ENCODE results near the gene ACTN3. TPM values are rescaled to one million over a fixed set of nuclear protein-coding genes. Genes with fewer than 3 reads are reported as not detected.

Gene ACTN3
- total RNA-seq (2014; rRNA removed; shearing (Covaris generic)) (not detected in 2 replicates), polyA plus RNA-seq (2016; fragmentation: Nextera tagmentation; extraction: Ambion mirVana) (not detected in 2 replicates)

GRCh38 chr11:66546368-66546965 is at the start of gene ACTN3:
Gene ACTN3, plus strand, starts transcription at chr11:66546903. Its CDS starts 35 bp downstream, at chr11:66546938.
- H3K9me2 ChIP-seq (ENCODE audit: insufficient read depth) = no peaks in the 10 kb centered on the region
- WGBS, 2 experiments (ENCODE audit: low coverage in 1 of 2, low lambda C conversion rate in 2 of 2, missing lambda C conversion rate in 2 of 2) = 2% methylated on average over 31 to 37 of the region's 37 CpGs
- peak within 1 kb of the TSS; percentile 81 for H2AFZ ChIP-seq
- no peaks in the 10 kb centered on the region for H3K27me3 ChIP-seq (replicated peaks; ENCODE audit: insufficient read depth)
- H3K79me2 ChIP-seq (ENCODE audit: insufficient read depth) = peaks cover 7% of the 10 kb centered on the region; the same call in 1 of the 2 replicates
- in situ Hi-C loops (cut with MboI) = no loop called here
- H3F3A ChIP-seq (ENCODE audit: insufficient read depth) = no peaks in the 10 kb centered on the region
- H3K36me3 ChIP-seq (ENCODE audit: low read depth) = no peaks in the 10 kb centered on the region
- H4K20me1 ChIP-seq (ENCODE audit: insufficient read depth) = no peaks in the 10 kb centered on the region
- peak within 1 kb of the TSS; percentile 91 for H3K4me3 ChIP-seq
- H3K9me3 ChIP-seq (ENCODE audit: low read depth) = no peaks in the 10 kb centered on the region
- H3K9ac ChIP-seq = peak within 1 kb of the TSS; percentile 93
- no peak for TF ChIP-seq EZH2phosphoT487 (IDR thresholded peaks at IDR 0.05; ENCODE audit: insufficient read depth, low read depth)
- TF ChIP-seq EZH2 (IDR thresholded peaks at IDR 0.05; ENCODE audit: insufficient read depth, poor library complexity, severe bottlenecking) = no peak
- H3K4me2 ChIP-seq (ENCODE audit: unreplicated experiment) = peak within 1 kb of the TSS; percentile 99
- peaks cover 15% of the 10 kb centered on the region; the same call in 1 of the 2 replicates for H3K4me1 ChIP-seq (ENCODE audit: insufficient read depth)
- H3K27ac ChIP-seq = peak within 1 kb of the TSS; percentile 44
- peak; percentile 36 for DNase-seq

GRCh38 chr11:66497206-66497605 is 49.5 kb upstream of the ACTN3 start:
- Histone ChIP-seq H3K9me3 (ENCODE audit: low read depth) (no peaks in the 10 kb centered on the region), H3K27me3 (replicated peaks; ENCODE audit: insufficient read depth) (no peaks in the 10 kb centered on the region), H3K4me1 (ENCODE audit: insufficient read depth) (no peaks in the 10 kb centered on the region), H3K36me3 (ENCODE audit: low read depth) (0 out of 2 replicates have a peak, but pooled peaks cover 4% of the 10 kb centered on the region), H3K9me2 (ENCODE audit: insufficient read depth) (no peaks in the 10 kb centered on the region), H3K4me2 (ENCODE audit: unreplicated experiment) (no peak overlapping the region), H3K79me2 (ENCODE audit: insufficient read depth) (no peaks in the 10 kb centered on the region), H3K27ac (no peak overlapping the region), H2AFZ (no peak overlapping the region), H3F3A (ENCODE audit: insufficient read depth) (no peaks in the 10 kb centered on the region), H3K9ac (no peak overlapping the region), H4K20me1 (ENCODE audit: insufficient read depth) (no peaks in the 10 kb centered on the region), H3K4me3 (no peak overlapping the region)
- no peak for TF ChIP-seq EZH2phosphoT487 (IDR thresholded peaks at IDR 0.05; ENCODE audit: insufficient read depth, low read depth)
- no peak for TF ChIP-seq EZH2 (IDR thresholded peaks at IDR 0.05; ENCODE audit: insufficient read depth, poor library complexity, severe bottlenecking)
- WGBS, 2 experiments (ENCODE audit: low coverage in 1 of 2, low lambda C conversion rate in 2 of 2, missing lambda C conversion rate in 2 of 2) = 93 to 95% methylated on average over 16 of the region's 16 CpGs
- no peak for DNase-seq
- in situ Hi-C loops (cut with MboI) = no loop called here

DNA sequence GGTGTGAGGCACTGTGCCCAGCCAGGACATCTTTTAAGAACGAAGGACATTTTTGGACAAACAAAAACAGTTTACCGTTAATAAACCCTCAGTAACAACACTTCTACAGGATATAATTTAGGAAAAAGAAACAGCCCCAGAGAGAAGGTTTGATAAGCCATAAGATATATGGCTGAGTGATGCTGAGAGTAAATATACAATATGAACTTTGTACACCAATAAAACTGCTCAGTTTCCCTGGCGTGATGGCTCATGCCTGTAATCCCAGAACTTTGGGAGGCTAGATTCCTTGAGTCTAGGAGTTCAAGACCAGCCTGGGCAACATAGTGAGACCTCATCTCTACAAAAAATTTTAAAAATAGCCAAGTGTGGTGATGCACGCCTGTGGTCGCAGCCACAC is 48.2 kb upstream of the ACTN3 start:
- Histone ChIP-seq H2AFZ (no peak overlapping the region), H3K9me3 (ENCODE audit: low read depth) (no peaks in the 10 kb centered on the region), H4K20me1 (ENCODE audit: insufficient read depth) (no peaks in the 10 kb centered on the region), H3K4me1 (ENCODE audit: insufficient read depth) (no peaks in the 10 kb centered on the region), H3K9ac (no peak overlapping the region), H3K27me3 (replicated peaks; ENCODE audit: insufficient read depth) (no peaks in the 10 kb centered on the region), H3K36me3 (ENCODE audit: low read depth) (0 out of 2 replicates have a peak, but pooled peaks cover 4% of the 10 kb centered on the region), H3K27ac (no peak overlapping the region), H3K4me3 (no peak overlapping the region), H3K4me2 (ENCODE audit: unreplicated experiment) (no peak overlapping the region), H3K79me2 (ENCODE audit: insufficient read depth) (no peaks in the 10 kb centered on the region), H3F3A (ENCODE audit: insufficient read depth) (no peaks in the 10 kb centered on the region), H3K9me2 (ENCODE audit: insufficient read depth) (no peaks in the 10 kb centered on the region)
- no peak for DNase-seq
- in situ Hi-C loops (cut with MboI) = no loop called here
- TF ChIP-seq EZH2 (IDR thresholded peaks at IDR 0.05; ENCODE audit: insufficient read depth, poor library complexity, severe bottlenecking) (no peak), EZH2phosphoT487 (IDR thresholded peaks at IDR 0.05; ENCODE audit: insufficient read depth, low read depth) (no peak)
- WGBS, 2 experiments (ENCODE audit: low coverage in 1 of 2, low lambda C conversion rate in 2 of 2, missing lambda C conversion rate in 2 of 2) = 97 to 99% methylated on average over 5 of the region's 5 CpGs

DNA sequence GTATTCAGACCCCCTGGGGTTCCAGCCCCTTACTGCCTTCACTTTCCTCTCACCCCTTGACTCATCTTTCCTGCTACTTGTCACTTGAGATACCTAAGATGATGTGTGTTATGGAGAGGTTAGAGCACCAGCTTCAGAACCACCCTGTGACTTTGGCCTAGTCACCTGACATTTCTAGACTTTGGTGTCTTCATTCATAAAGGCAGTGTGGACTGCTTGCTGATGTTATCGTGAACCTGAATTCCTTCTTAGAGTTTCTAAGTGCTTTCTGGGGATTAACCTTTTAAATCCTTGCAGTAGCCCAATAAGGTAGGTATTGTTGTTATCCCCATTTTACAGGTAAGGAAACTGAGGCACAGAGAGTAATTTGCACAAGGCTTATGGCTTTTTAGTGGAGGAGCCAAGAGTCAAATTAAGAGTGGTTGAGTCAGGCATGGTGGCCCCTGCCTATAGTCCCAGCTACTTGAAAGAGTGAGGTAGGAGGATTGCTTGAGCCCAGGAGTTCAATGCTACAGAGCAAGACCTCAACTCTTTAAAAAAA is 41.4 kb upstream of the ACTN3 start:
- in situ Hi-C loops (cut with MboI) = no loop called here
- Histone ChIP-seq H4K20me1 (ENCODE audit: insufficient read depth) (no peaks in the 10 kb centered on the region), H3K27me3 (replicated peaks; ENCODE audit: insufficient read depth) (no peaks in the 10 kb centered on the region), H3K9me3 (ENCODE audit: low read depth) (no peaks in the 10 kb centered on the region), H3K27ac (no peak overlapping the region), H2AFZ (no peak overlapping the region), H3K79me2 (ENCODE audit: insufficient read depth) (no peaks in the 10 kb centered on the region), H3K4me1 (ENCODE audit: insufficient read depth) (no peaks in the 10 kb centered on the region), H3K4me2 (ENCODE audit: unreplicated experiment) (no peak overlapping the region), H3K9me2 (ENCODE audit: insufficient read depth) (no peaks in the 10 kb centered on the region), H3K36me3 (ENCODE audit: low read depth) (no peaks in the 10 kb centered on the region), H3F3A (ENCODE audit: insufficient read depth) (no peaks in the 10 kb centered on the region), H3K4me3 (no peak overlapping the region), H3K9ac (no peak overlapping the region)
- no peak for DNase-seq
- WGBS, 2 experiments (ENCODE audit: low coverage in 1 of 2, low lambda C conversion rate in 2 of 2, missing lambda C conversion rate in 2 of 2) = 96 to 100% methylated on average over 1 of the region's 1 CpG
- TF ChIP-seq EZH2phosphoT487 (IDR thresholded peaks at IDR 0.05; ENCODE audit: insufficient read depth, low read depth) (no peak), EZH2 (IDR thresholded peaks at IDR 0.05; ENCODE audit: insufficient read depth, poor library complexity, severe bottlenecking) (no peak)

All from GM23248 (cell line).